ENCODE results near the gene PTPN7. TPM values are rescaled to one million over a fixed set of nuclear protein-coding genes. Genes with fewer than 3 reads are reported as not detected.

The PTPN7 gene
- total and polyA plus RNA-seq, 10 of the 15 experiments (the other 5 are each of a cell fraction or from before 2014, with no cell fraction given), result 7.9 to 117 (median 102) TPM

GRCh38 chr1:202165942-202166843 is 5.8 kb upstream of the PTPN7 start:
- H3K4me2 ChIP-seq (ENCODE audit: control insufficient read depth, insufficient read depth), result peak overlapping the region; percentile 71; the same call in 1 of the 2 replicates
- SMC1A ChIA-PET (ENCODE audit: uncharacterized antibody, unreplicated experiment), result interaction anchor here (0.6 to 2.4 kb wide), 9 partner anchors 11 to 158 kb away, joined by 3 to 21 read pairs (median 3); partner anchors contain the start of gene ELF3
- TF ChIP-seq RELB (IDR thresholded peaks at IDR 0.05; ENCODE audit: low read depth) (no peak), SMARCA5 (IDR thresholded peaks at IDR 0.05) (no peak), FOXK2 (IDR thresholded peaks at IDR 0.05) (no peak), TCF7 (IDR thresholded peaks at IDR 0.05; ENCODE audit: borderline replicate concordance) (no peak), EED (IDR thresholded peaks at IDR 0.05; ENCODE audit: low read depth) (no peak), E4F1 (IDR thresholded peaks at IDR 0.05; ENCODE audit: borderline replicate concordance, partially characterized antibody) (no peak), BHLHE40 (IDR thresholded peaks at IDR 0.05; ENCODE audit: borderline replicate concordance in 1 of 2, low read depth in 2 of 2, low read length in 1 of 2) (no peak), PAX8 (IDR thresholded peaks at IDR 0.05) (no peak), NR2C1 (IDR thresholded peaks at IDR 0.05) (no peak), CTCF (IDR thresholded peaks at IDR 0.05 in 2 of 3, conservative IDR thresholded peaks at IDR 0.05 in 1 of 3; ENCODE audit: control insufficient read depth in 2 of 3, extremely low read depth in 1 of 3, insufficient read depth in 1 of 3, low read depth in 3 of 3, low read length in 3 of 3) (no peak), BCLAF1 (IDR thresholded peaks at IDR 0.05) (no peak), KAT2A (conservative IDR thresholded peaks at IDR 0.05; ENCODE audit: control insufficient read depth, low read depth, low read length) (no peak), HDGF (IDR thresholded peaks at IDR 0.05) (no peak)

More at GRCh38 chr1:202165942-202166843, 5.8 kb upstream of the PTPN7 start:
- CTCF ChIA-PET, result interaction anchor here (1.0 to 9.2 kb wide), 8 partner anchors 8 to 150 kb away, joined by 3 to 171 read pairs (median 9); partner anchors contain the start of gene LGR6
- H3K4me1 ChIP-seq (ENCODE audit: control insufficient read depth, insufficient read depth, low read length), result peaks cover 48% of the 10 kb centered on the region
- in situ Hi-C loops (cut with MboI) (no loop called here), intact Hi-C loops (cut with micrococcal nuclease; ENCODE audit: unreplicated experiment) (no loop called here)
- H2AFZ ChIP-seq (ENCODE audit: control insufficient read depth, low read depth, low read length), result no peak overlapping the region
- peaks cover 3% of the 10 kb centered on the region for H3K79me2 ChIP-seq (ENCODE audit: control insufficient read depth, insufficient read depth, low read length)
- 76% methylated on average over 9 of the region's 9 CpGs for WGBS (ENCODE audit: insufficient coverage, insufficient replicate concordance, low lambda C conversion rate, missing lambda C conversion rate)
- H3K4me3 ChIP-seq, result no peak overlapping the region
- no peaks in the 10 kb centered on the region for H4K20me1 ChIP-seq (ENCODE audit: control insufficient read depth, insufficient read depth)
- H3K9me3 ChIP-seq (replicated peaks; ENCODE audit: control insufficient read depth, insufficient read depth, low read length), result no peaks in the 10 kb centered on the region
- no TSS peak for BruUV-seq (replicated peaks)
- no peak for ATAC-seq
- RAD21 ChIA-PET (ENCODE audit: unreplicated experiment), result interaction anchor here (0.7 to 2.4 kb wide), 6 partner anchors 9 to 164 kb away, joined by 3 to 12 read pairs (median 4); no protein-coding TSS in a partner anchor
- H3K9ac ChIP-seq (ENCODE audit: control insufficient read depth, insufficient read depth, low read length), result no peak overlapping the region
- no peak overlapping the region for H3K27ac ChIP-seq (ENCODE audit: control insufficient read depth, insufficient read depth)
- no peak for DNase-seq (ENCODE audit: low read depth, low spot score)
- POLR2A ChIA-PET, result interaction anchor here (0.6 to 1.3 kb wide), 3 partner anchors 12 to 176 kb away, joined by 3 to 5 read pairs (median 3); partner anchors contain the start of gene UBE2T
- H3K27me3 ChIP-seq (replicated peaks in 1 of 2; ENCODE audit: control insufficient read depth in 2 of 2, insufficient read depth in 2 of 2, low read length in 1 of 2), result no peaks in the 10 kb centered on the region
- no peak for FAIRE-seq
- no peaks in the 10 kb centered on the region for H3K36me3 ChIP-seq (ENCODE audit: control insufficient read depth in 2 of 2, insufficient read depth in 2 of 2, low read length in 1 of 2)
